Activated CD4-positive, CD25-positive, alpha-beta regulatory T cell treated with anti-CD3 and anti-CD28 coated beads, Interleukin-2, amount 50 U/mL, for 24 hours (primary cell): ENCODE measurements around the gene PLAAT4.
A peak's percentile ranks its signal among the peaks of the same experiment; 100 is the strongest.
"Not testable (repeated sequence)": the region's sequence is repeated elsewhere in the genome, so short reads cannot be mapped to it uniquely, and the experiment has no call there.

Source experiments
- ATAC-seq, 2 donors: fragments of 150-1000 bp; cut with Tn5 transposase; one replicate each; pipeline ENCODE4 v1.10.0; 2021; ENCODE audit warnings: mild to moderate bottlenecking in 1 of 2, moderate library complexity in 1 of 2

PLAAT4 gene

GRCh38 chr11:63573881-63574855, 37.6 kb downstream of the PLAAT4 start:
- peak in 1 of 2 donors; percentile 48 for ATAC-seq

- no peak for ATAC-seq
These were observed 38.4 kb downstream of the PLAAT4 start for GRCh38 chr11:63574856-63575602.

GRCh38 chr11:63578882-63579281, 42.3 kb downstream of the PLAAT4 start:
- ATAC-seq, result not testable (repeated sequence)

- ATAC-seq, result not testable (repeated sequence)
These were observed 44.6 kb downstream of the PLAAT4 start for GRCh38 chr11:63581224-63581623.

GRCh38 chr11:63583357-63583677, 46.7 kb downstream of the PLAAT4 start:
- ATAC-seq, result no peak

- no peak for ATAC-seq
These were observed 50.0 kb downstream of the PLAAT4 start for GRCh38 chr11:63586451-63587166.

- ATAC-seq, result no peak
These were observed 52.4 kb downstream of the PLAAT4 start for GRCh38 chr11:63589000-63589399.

GRCh38 chr11:63590024-63590788, 53.6 kb downstream of the PLAAT4 start:
- no peak for ATAC-seq

- no peak for ATAC-seq
These were observed 56.4 kb downstream of the PLAAT4 start for GRCh38 chr11:63592975-63593395.

GRCh38 chr11:63595296-63595695, 58.7 kb downstream of the PLAAT4 start:
- ATAC-seq, result no peak
